SK-N-SH treated with all-trans-retinoic acid at 6 μM for 48 hours (cell line): ENCODE data around the gene COL21A1.

Source experiments
- ARNTL ChIP-seq: fragments of 450-650 bp; formaldehyde crosslinking; IDR thresholded peaks from 2 replicates; pipeline ENCODE4 v1.5.0; 2020; ENCODE audit warnings: low read depth, mild to moderate bottlenecking, moderate library complexity, borderline replicate concordance
- BACH2 ChIP-seq: fragments of 250-450 bp; sonication (Bioruptor Pico); IDR thresholded peaks from 2 replicates; pipeline ENCODE4 v1.9.0; 2021; ENCODE audit warnings: mild to moderate bottlenecking, borderline replicate concordance
- CREB5 ChIP-seq: fragments of 250-450 bp; sonication (Bioruptor Pico); IDR thresholded peaks from 2 replicates; pipeline ENCODE4 v1.5.1; 2020; ENCODE audit warnings: low read depth, mild to moderate bottlenecking, moderate library complexity
- ESRRG ChIP-seq: fragments of 250-450 bp; sonication (Bioruptor Pico); IDR thresholded peaks from 2 replicates; pipeline ENCODE4 v1.6.1; 2021; ENCODE audit warnings: mild to moderate bottlenecking
- PATZ1 ChIP-seq: fragments of 250-450 bp; sonication (Bioruptor Pico); IDR thresholded peaks from 2 replicates; pipeline ENCODE4 v1.8.0; 2020; ENCODE audit warnings: mild to moderate bottlenecking, moderate library complexity, borderline replicate concordance
- TOX ChIP-seq: fragments of 250-450 bp; sonication (Bioruptor Pico); IDR thresholded peaks from 2 replicates; pipeline ENCODE4 v1.8.0; 2021; ENCODE audit warnings: mild to moderate bottlenecking, moderate library complexity, borderline replicate concordance
- ZFP30 ChIP-seq: fragments of 450-650 bp; formaldehyde crosslinking; IDR thresholded peaks from 2 replicates; pipeline ENCODE4 v1.5.0; 2022; ENCODE audit warnings: mild to moderate bottlenecking, moderate library complexity
- TF ChIP-seq, protein P1 (sequence below): fragments of 250-450 bp; sonication (Bioruptor Pico); IDR thresholded peaks from 2 replicates; pipeline ENCODE4 v1.5.0; 2020; ENCODE audit warnings: mild to moderate bottlenecking, moderate library complexity

DNA sequence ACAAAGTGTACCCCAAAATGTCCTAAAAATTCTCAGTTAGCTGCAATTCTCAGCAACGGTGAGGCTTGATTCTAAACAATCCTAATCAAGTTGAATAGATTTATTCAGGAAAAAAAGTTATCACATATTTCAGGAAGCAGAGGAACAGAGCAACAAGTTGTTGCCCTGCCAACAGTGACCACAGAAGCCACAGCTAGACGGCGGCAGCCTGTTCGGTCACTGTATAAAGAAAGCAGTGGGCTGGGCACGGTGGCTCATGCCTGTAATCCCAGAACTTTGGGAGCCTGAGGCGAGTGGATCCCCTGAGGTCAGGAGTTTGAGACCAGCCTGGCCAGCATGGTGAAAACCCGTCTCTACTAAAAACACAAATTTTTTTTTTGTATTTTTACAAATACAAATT is 200.8 kb downstream of the COL21A1 start:
- no peak for TF ChIP-seq CREB5 (CRISPR knock-in tag)
- no peak for TF ChIP-seq TOX (CRISPR knock-in tag)
- no peak for TF ChIP-seq PATZ1 (CRISPR knock-in tag)
- no peak for TF ChIP-seq ARNTL (CRISPR knock-in tag)
- TF ChIP-seq, protein P1, sequence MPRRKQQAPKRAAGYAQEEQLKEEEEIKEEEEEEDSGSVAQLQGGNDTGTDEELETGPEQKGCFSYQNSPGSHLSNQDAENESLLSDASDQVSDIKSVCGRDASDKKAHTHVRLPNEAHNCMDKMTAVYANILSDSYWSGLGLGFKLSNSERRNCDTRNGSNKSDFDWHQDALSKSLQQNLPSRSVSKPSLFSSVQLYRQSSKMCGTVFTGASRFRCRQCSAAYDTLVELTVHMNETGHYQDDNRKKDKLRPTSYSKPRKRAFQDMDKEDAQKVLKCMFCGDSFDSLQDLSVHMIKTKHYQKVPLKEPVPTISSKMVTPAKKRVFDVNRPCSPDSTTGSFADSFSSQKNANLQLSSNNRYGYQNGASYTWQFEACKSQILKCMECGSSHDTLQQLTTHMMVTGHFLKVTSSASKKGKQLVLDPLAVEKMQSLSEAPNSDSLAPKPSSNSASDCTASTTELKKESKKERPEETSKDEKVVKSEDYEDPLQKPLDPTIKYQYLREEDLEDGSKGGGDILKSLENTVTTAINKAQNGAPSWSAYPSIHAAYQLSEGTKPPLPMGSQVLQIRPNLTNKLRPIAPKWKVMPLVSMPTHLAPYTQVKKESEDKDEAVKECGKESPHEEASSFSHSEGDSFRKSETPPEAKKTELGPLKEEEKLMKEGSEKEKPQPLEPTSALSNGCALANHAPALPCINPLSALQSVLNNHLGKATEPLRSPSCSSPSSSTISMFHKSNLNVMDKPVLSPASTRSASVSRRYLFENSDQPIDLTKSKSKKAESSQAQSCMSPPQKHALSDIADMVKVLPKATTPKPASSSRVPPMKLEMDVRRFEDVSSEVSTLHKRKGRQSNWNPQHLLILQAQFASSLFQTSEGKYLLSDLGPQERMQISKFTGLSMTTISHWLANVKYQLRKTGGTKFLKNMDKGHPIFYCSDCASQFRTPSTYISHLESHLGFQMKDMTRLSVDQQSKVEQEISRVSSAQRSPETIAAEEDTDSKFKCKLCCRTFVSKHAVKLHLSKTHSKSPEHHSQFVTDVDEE (CRISPR knock-in tag): no peak
- TF ChIP-seq ZFP30 (CRISPR knock-in tag): no peak
- TF ChIP-seq ESRRG (CRISPR knock-in tag): no peak
- TF ChIP-seq BACH2: no peak
